Transverse colon (tissue), 4 donors: ENCODE data around the gene DISC1.

Experiments
- EP300 ChIP-seq: sonication (generic); formaldehyde crosslinking; IDR thresholded peaks from one replicate; pipeline ENCODE4 v1.6.1; 2017; ENCODE audit warnings: antibody characterized with exemption, low read depth
- POLR2AphosphoS5 ChIP-seq, 3 donors: sonication (generic); formaldehyde crosslinking; IDR thresholded peaks; one replicate each; pipeline ENCODE4 v1.6.1; 2016; ENCODE audit warnings: antibody characterized with exemption in 3 of 3
- TF ChIP-seq, protein P1 (sequence below), 5 experiments: fragments of 200-600 bp in 3 of 5; fragments of 450-650 bp in 2 of 5; sonication (generic) in 3 of 5; IDR thresholded peaks; 1 replicate in 2 of 5; 2 replicates in 3 of 5; pipeline ENCODE4 v1.5.1; 2016 to 2017; ENCODE audit warnings: antibody characterized with exemption in 5 of 5, inconsistent platforms in 3 of 5, mild to moderate bottlenecking in 2 of 5, moderate library complexity in 1 of 5

DNA sequence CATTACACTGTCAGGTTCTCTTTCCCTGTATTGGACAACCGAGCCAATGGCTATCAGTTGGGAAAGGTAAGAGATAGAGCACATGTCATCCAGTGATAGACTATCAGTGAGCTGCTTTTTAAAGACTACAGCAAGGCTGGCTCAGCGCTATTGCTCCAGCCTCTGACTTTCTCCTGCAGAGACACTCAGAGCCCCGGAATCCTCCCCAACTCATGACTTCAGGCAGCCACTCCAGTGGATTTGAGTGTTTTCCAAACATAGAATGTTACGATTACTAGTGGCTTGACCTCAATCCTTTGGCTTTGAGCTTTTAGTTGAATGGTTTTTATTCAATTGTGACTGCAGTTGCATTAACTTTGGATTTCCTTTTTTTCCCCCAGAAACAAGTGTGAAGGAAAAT is 331.9 kb downstream of the DISC1 start:
- TF ChIP-seq, protein P1, sequence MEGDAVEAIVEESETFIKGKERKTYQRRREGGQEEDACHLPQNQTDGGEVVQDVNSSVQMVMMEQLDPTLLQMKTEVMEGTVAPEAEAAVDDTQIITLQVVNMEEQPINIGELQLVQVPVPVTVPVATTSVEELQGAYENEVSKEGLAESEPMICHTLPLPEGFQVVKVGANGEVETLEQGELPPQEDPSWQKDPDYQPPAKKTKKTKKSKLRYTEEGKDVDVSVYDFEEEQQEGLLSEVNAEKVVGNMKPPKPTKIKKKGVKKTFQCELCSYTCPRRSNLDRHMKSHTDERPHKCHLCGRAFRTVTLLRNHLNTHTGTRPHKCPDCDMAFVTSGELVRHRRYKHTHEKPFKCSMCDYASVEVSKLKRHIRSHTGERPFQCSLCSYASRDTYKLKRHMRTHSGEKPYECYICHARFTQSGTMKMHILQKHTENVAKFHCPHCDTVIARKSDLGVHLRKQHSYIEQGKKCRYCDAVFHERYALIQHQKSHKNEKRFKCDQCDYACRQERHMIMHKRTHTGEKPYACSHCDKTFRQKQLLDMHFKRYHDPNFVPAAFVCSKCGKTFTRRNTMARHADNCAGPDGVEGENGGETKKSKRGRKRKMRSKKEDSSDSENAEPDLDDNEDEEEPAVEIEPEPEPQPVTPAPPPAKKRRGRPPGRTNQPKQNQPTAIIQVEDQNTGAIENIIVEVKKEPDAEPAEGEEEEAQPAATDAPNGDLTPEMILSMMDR (IDR thresholded peaks at IDR 0.05): no peak
- no peak for TF ChIP-seq EP300
- TF ChIP-seq POLR2AphosphoS5 (IDR thresholded peaks at IDR 0.05): no peak
